IPS DF 4.7 (cell line): Measurements from ENCODE around the gene WTAP.
A peak's percentile ranks its signal among the peaks of the same experiment; 100 is the strongest.
"Not testable (repeated sequence)": the region's sequence is repeated elsewhere in the genome, so short reads cannot be mapped to it uniquely, and the experiment has no call there.

Source experiments
- DNase-seq: peaks from one replicate; pipeline ENCODE4 v3.0.0-alpha.2; 2013; ENCODE audit warnings: low spot score; ENCODE audit errors: extremely low read depth

The WTAP gene

GRCh38 chr6:159726918-159727716 lies at the start of gene WTAP:
Gene WTAP (plus strand): TSS chr6:159727506. CDS start chr6:159736266, 8,760 bp downstream.
- peak; percentile 80 for DNase-seq

- DNase-seq: no peak
Observed at GRCh38 chr6:159677506-159678165, 49.7 kb upstream of the WTAP start.

- DNase-seq: no peak
Observed at GRCh38 chr6:159678574-159678973, 48.7 kb upstream of the WTAP start.

- DNase-seq: no peak
Observed at GRCh38 chr6:159679091-159680077, 47.9 kb upstream of the WTAP start.

GRCh38 chr6:159680104-159680503 lies 47.2 kb upstream of the WTAP start:
- no peak for DNase-seq

GRCh38 chr6:159681191-159681880 lies 46.0 kb upstream of the WTAP start:
- no peak for DNase-seq

- no peak for DNase-seq
Observed at GRCh38 chr6:159682295-159682694, 45.0 kb upstream of the WTAP start.

GRCh38 chr6:159682810-159683209 lies 44.5 kb upstream of the WTAP start:
- no peak for DNase-seq

GRCh38 chr6:159684013-159684304 lies 43.3 kb upstream of the WTAP start:
- DNase-seq: no peak

GRCh38 chr6:159686040-159686439 lies 41.3 kb upstream of the WTAP start:
- DNase-seq: no peak

GRCh38 chr6:159686703-159687102 lies 40.6 kb upstream of the WTAP start:
- no peak for DNase-seq

- no peak for DNase-seq
Observed at GRCh38 chr6:159687341-159687740, 40.0 kb upstream of the WTAP start.

- no peak for DNase-seq
Observed at GRCh38 chr6:159688266-159688905, 38.9 kb upstream of the WTAP start.

- no peak for DNase-seq
Observed at GRCh38 chr6:159689001-159689400, 38.3 kb upstream of the WTAP start.

GRCh38 chr6:159690135-159690534 lies 37.2 kb upstream of the WTAP start:
- not testable (repeated sequence) for DNase-seq

GRCh38 chr6:159691133-159691962 lies 36.0 kb upstream of the WTAP start:
- no peak for DNase-seq

GRCh38 chr6:159691963-159692287 lies 35.4 kb upstream of the WTAP start:
- DNase-seq: no peak

GRCh38 chr6:159692303-159693127 lies 34.8 kb upstream of the WTAP start:
- no peak for DNase-seq
